ENCODE results near the gene CXorf66. TPM values are rescaled to one million over a fixed set of nuclear protein-coding genes. Genes with fewer than 3 reads are reported as not detected.
"Not testable (repeated sequence)": the region's sequence is repeated elsewhere in the genome, so short reads cannot be mapped to it uniquely, and the experiment has no call there.

The CXorf66 gene
- total RNA-seq, 3 donors from 2014 or later, result not detected

GRCh38 chrX:139924069-139924695 is 41.1 kb downstream of the CXorf66 start:
- TF ChIP-seq, protein P1, sequence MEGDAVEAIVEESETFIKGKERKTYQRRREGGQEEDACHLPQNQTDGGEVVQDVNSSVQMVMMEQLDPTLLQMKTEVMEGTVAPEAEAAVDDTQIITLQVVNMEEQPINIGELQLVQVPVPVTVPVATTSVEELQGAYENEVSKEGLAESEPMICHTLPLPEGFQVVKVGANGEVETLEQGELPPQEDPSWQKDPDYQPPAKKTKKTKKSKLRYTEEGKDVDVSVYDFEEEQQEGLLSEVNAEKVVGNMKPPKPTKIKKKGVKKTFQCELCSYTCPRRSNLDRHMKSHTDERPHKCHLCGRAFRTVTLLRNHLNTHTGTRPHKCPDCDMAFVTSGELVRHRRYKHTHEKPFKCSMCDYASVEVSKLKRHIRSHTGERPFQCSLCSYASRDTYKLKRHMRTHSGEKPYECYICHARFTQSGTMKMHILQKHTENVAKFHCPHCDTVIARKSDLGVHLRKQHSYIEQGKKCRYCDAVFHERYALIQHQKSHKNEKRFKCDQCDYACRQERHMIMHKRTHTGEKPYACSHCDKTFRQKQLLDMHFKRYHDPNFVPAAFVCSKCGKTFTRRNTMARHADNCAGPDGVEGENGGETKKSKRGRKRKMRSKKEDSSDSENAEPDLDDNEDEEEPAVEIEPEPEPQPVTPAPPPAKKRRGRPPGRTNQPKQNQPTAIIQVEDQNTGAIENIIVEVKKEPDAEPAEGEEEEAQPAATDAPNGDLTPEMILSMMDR (IDR thresholded peaks at IDR 0.05), result no peak
- DNase-seq, result no peak
- no peaks in the 10 kb centered on the region for H3K4me1 ChIP-seq (ENCODE audit: low read depth)
- H3K9me3 ChIP-seq, result no peaks in the 10 kb centered on the region
- intact Hi-C loops (cut with DNase I, micrococcal nuclease), result no loop called here
- ATAC-seq, result peak; percentile 25
- H3K4me3 ChIP-seq, result no peak overlapping the region
- no peaks in the 10 kb centered on the region for H3K36me3 ChIP-seq (ENCODE audit: low read depth)

GRCh38 chrX:139921142-139921541 is 44.2 kb downstream of the CXorf66 start:
- intact Hi-C loops (cut with DNase I, micrococcal nuclease); H3K4me3 ChIP-seq; H3K9me3 ChIP-seq; H3K4me1 ChIP-seq (ENCODE audit: low read depth); DNase-seq; H3K36me3 ChIP-seq (ENCODE audit: low read depth); ATAC-seq: not testable (repeated sequence)

DNA sequence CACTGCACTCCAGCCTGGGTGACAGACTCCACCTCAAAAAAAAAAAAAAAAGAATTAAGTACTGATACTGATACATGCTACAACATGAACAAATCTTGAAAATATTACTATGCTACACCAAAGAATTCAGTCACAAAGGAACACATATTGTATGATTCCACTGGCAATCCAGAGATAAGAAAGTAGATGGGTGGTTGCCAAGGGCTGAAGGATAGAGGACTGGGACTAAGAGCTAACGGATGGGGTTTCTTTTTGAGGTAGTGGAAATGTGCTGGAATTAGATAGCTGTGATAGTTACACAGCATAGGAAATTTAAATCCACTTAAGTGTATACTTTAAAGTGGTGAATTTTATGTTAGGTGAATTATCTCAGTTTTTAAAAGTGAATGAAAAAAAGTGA is 45.0 kb downstream of the CXorf66 start:
- TF ChIP-seq, protein P1 (IDR thresholded peaks at IDR 0.05), result no peak
- Histone ChIP-seq H3K4me3 (no peak overlapping the region), H3K4me1 (ENCODE audit: low read depth) (no peaks in the 10 kb centered on the region), H3K9me3 (no peaks in the 10 kb centered on the region), H3K36me3 (ENCODE audit: low read depth) (no peaks in the 10 kb centered on the region)
- DNase-seq (no peak), ATAC-seq (no peak)
- intact Hi-C loops (cut with DNase I, micrococcal nuclease), result no loop called here

- DNase-seq (no peak), ATAC-seq (no peak)
- H3K4me3 ChIP-seq, result no peak overlapping the region
- no peaks in the 10 kb centered on the region for H3K36me3 ChIP-seq (ENCODE audit: low read depth)
- TF ChIP-seq, protein P1 (IDR thresholded peaks at IDR 0.05), result no peak
- H3K4me1 ChIP-seq (ENCODE audit: low read depth), result no peaks in the 10 kb centered on the region
- intact Hi-C loops (cut with DNase I, micrococcal nuclease), result no loop called here
- H3K9me3 ChIP-seq, result no peaks in the 10 kb centered on the region
Observed at GRCh38 chrX:139914421-139914820, 50.9 kb downstream of the CXorf66 start.

DNA sequence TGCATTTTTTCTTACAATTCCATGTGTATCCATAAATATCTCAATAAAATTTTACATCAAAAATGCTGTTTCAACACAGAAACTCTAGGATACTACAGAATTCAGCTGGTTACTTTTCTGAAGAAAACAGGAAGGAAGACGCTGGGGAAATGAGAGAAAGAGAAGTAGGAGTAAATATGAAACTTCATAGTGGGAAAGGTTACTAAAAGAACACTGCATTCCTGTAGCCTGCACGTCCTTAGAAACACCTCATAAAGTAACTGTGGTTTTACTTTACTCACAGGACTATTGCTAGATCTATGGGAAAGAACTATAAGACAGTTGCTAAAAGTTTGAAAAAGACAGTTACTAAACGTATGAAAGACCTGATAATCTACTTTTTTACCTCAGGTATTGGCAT is 55.6 kb downstream of the CXorf66 start:
- H3K4me3 ChIP-seq, result no peak overlapping the region
- H3K9me3 ChIP-seq, result no peaks in the 10 kb centered on the region
- H3K36me3 ChIP-seq (ENCODE audit: low read depth), result no peaks in the 10 kb centered on the region
- no peak for DNase-seq
- H3K4me1 ChIP-seq (ENCODE audit: low read depth), result peaks cover 3% of the 10 kb centered on the region
- TF ChIP-seq, protein P1 (IDR thresholded peaks at IDR 0.05), result no peak
- intact Hi-C loops (cut with DNase I, micrococcal nuclease), result no loop called here
- no peak for ATAC-seq

DNA sequence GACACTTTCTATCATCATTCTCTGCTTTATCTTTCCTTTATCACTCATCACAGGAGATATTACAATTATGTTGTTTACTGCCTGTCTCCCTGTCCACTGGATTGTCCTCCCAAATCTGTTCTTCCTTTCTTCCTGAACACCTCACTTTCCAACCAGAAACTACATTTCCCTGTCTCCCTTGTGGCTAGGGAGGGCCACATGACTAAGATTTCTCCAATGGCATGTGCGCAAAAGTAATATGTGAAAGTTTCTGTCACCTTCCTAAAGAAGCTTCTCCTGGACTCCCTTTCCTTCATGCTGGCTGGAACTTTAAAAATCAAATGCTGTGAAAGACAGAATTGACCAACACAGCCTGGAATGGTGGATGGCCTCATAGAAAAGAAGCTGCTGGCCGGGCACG is 58.2 kb downstream of the CXorf66 start:
- no peaks in the 10 kb centered on the region for H3K9me3 ChIP-seq
- peaks cover 3% of the 10 kb centered on the region for H3K4me1 ChIP-seq (ENCODE audit: low read depth)
- intact Hi-C loops (cut with DNase I, micrococcal nuclease), result no loop called here
- H3K36me3 ChIP-seq (ENCODE audit: low read depth), result no peaks in the 10 kb centered on the region
- ATAC-seq (no peak), DNase-seq (no peak)
- TF ChIP-seq, protein P1 (IDR thresholded peaks at IDR 0.05), result no peak
- H3K4me3 ChIP-seq, result no peak overlapping the region

Data from mucosa of descending colon (tissue), 3 donors.